GM23338 (cell line): ENCODE results near the gene EPC1. TPM values are rescaled to one million over a fixed set of nuclear protein-coding genes. Genes with fewer than 3 reads are reported as not detected.
"Not testable (repeated sequence)": the region's sequence is repeated elsewhere in the genome, so short reads cannot be mapped to it uniquely, and the experiment has no call there.

Source experiments
- ATAC-seq: fragments of 200-7000 bp; cut with Tn5 transposase; 3 replicates; pipeline ENCODE4 v1.9.1; 2020
- DNase-seq: peaks from one replicate; pipeline ENCODE4 v3.0.0-alpha.2; 2015; ENCODE audit warnings: low spot score
- H2AFZ ChIP-seq: fragments of 200-600 bp; sonication (generic); 2 replicates; pipeline ENCODE4 v1.8.0; 2016; ENCODE audit warnings: antibody characterized with exemption, mild to moderate bottlenecking, moderate library complexity
- H3F3A ChIP-seq: fragments of 200-600 bp; sonication (generic); replicated peaks from 2 replicates; pipeline ENCODE4 v1.8.0; 2017; ENCODE audit warnings: antibody characterized with exemption, mixed run types, low read depth
- H3K27ac ChIP-seq: fragments of 200-600 bp; sonication (generic); 2 replicates; pipeline ENCODE4 v1.6.1; 2016; ENCODE audit warnings: low read depth
- H3K27me3 ChIP-seq: fragments of 200-600 bp; sonication (generic); 2 replicates; pipeline ENCODE4 v1.8.0; 2016; ENCODE audit warnings: mild to moderate bottlenecking, mixed run types, moderate library complexity; ENCODE audit not compliant: insufficient read depth
- H3K36me3 ChIP-seq: fragments of 200-600 bp; sonication (generic); 2 replicates; pipeline ENCODE4 v1.8.0; 2016; ENCODE audit warnings: mild to moderate bottlenecking; ENCODE audit not compliant: insufficient read depth
- H3K4me1 ChIP-seq: fragments of 200-600 bp; sonication (generic); 2 replicates; pipeline ENCODE4 v1.8.0; 2016; ENCODE audit warnings: mild to moderate bottlenecking, moderate library complexity; ENCODE audit not compliant: insufficient read depth
- H3K4me2 ChIP-seq: fragments of 200-600 bp; sonication (generic); 2 replicates; pipeline ENCODE4 v1.7.1; 2017; ENCODE audit warnings: mixed run types
- H3K4me3 ChIP-seq: fragments of 200-600 bp; sonication (generic); 2 replicates; pipeline ENCODE4 v1.6.1; 2016; ENCODE audit warnings: mixed run types
- H3K79me2 ChIP-seq: fragments of 200-600 bp; sonication (generic); replicated peaks from 2 replicates; pipeline ENCODE4 v1.8.0; 2017; ENCODE audit warnings: mild to moderate bottlenecking; ENCODE audit not compliant: insufficient read depth
- H3K9me2 ChIP-seq: fragments of 200-600 bp; sonication (generic); 2 replicates; pipeline ENCODE4 v1.8.0; 2017; ENCODE audit not compliant: insufficient read depth
- H4K20me1 ChIP-seq: fragments of 200-600 bp; sonication (generic); replicated peaks from 2 replicates; pipeline ENCODE4 v1.8.0; 2017; ENCODE audit warnings: mild to moderate bottlenecking; ENCODE audit not compliant: insufficient read depth
- H3K27ac Mint-ChIP-seq: 2 replicates; pipeline ENCODE4 v1.8.0; 2020; ENCODE audit warnings: inconsistent platforms, mild to moderate bottlenecking, moderate library complexity, mixed read lengths
- H3K27me3 Mint-ChIP-seq: 3 replicates; pipeline ENCODE4 v1.8.0; 2022; ENCODE audit warnings: low read depth, mild to moderate bottlenecking, moderate library complexity, mixed read lengths, inconsistent platforms; ENCODE audit not compliant: insufficient read depth, poor library complexity
- H3K36me3 Mint-ChIP-seq: 3 replicates; pipeline ENCODE4 v1.8.0; 2021; ENCODE audit warnings: low read depth, mild to moderate bottlenecking, inconsistent platforms, moderate library complexity, mixed read lengths
- H3K4me1 Mint-ChIP-seq: 3 replicates; pipeline ENCODE4 v1.8.0; 2020; ENCODE audit warnings: mild to moderate bottlenecking, inconsistent platforms, mixed read lengths
- H3K4me3 Mint-ChIP-seq: 3 replicates; pipeline ENCODE4 v1.8.0; 2021; ENCODE audit warnings: moderate library complexity, mild to moderate bottlenecking, inconsistent platforms, mixed read lengths
- H3K9me3 Mint-ChIP-seq: 3 replicates; pipeline ENCODE4 v1.8.0; 2020; ENCODE audit warnings: moderate library complexity, mild to moderate bottlenecking, inconsistent platforms, mixed read lengths
- EZH2phosphoT487 ChIP-seq: fragments of 200-600 bp; sonication (generic); IDR thresholded peaks from one replicate; pipeline ENCODE4 v1.8.1; 2018; ENCODE audit warnings: antibody characterized with exemption; ENCODE audit not compliant: unreplicated experiment
- JUNB ChIP-seq: IDR thresholded peaks from one replicate; pipeline ENCODE4 v1.6.1; 2016; ENCODE audit warnings: antibody characterized with exemption; ENCODE audit not compliant: unreplicated experiment
- REST ChIP-seq: IDR thresholded peaks from one replicate; pipeline ENCODE4 v1.6.1; 2018; ENCODE audit warnings: antibody characterized with exemption; ENCODE audit not compliant: unreplicated experiment
- ZNF114 ChIP-seq: fragments of 250-450 bp; sonication (Bioruptor Pico); IDR thresholded peaks from 2 replicates; pipeline ENCODE4 v1.5.0; 2020; ENCODE audit warnings: mild to moderate bottlenecking, moderate library complexity
- polyA plus RNA-seq: library from polyadenylated mRNA; unstranded; fragments of >200 nt; fragmentation: Nextera tagmentation; extraction: Ambion mirVana; gene quantifications from 2 replicates; pipeline ENCODE4 v1.2.1, GENCODE V29; 2016
- total RNA-seq: library from RNA; depleted of rRNA; stranded (reverse); fragments of >200 nt; shearing (Covaris generic); gene quantifications from 2 replicates; pipeline ENCODE4 v1.2.3, GENCODE V29; 2014

Gene EPC1
- total and polyA plus RNA-seq, 2 experiments from 2014 or later, result 24.1 to 25.9 TPM

GRCh38 chr10:32366111-32366510, 19.2 kb upstream of the EPC1 start (continued):
- no peak for TF ChIP-seq REST

- peaks cover 28% of the 10 kb centered on the region for H3K4me1 Mint-ChIP-seq
- H3K27me3 ChIP-seq, H3K4me3 Mint-ChIP-seq, H4K20me1 ChIP-seq, H3K36me3 ChIP-seq, H3K4me3 ChIP-seq, H3F3A ChIP-seq, H3K9me3 Mint-ChIP-seq, H3K27ac Mint-ChIP-seq, ATAC-seq, DNase-seq, H2AFZ ChIP-seq, H3K4me2 ChIP-seq, H3K36me3 Mint-ChIP-seq, H3K27me3 Mint-ChIP-seq, H3K9me2 ChIP-seq, H3K27ac ChIP-seq: not testable (repeated sequence)
- H3K4me1 ChIP-seq, result peaks cover 22% of the 10 kb centered on the region
- peaks cover 38% of the 10 kb centered on the region for H3K79me2 ChIP-seq
Measured at GRCh38 chr10:32365404-32365803, 18.4 kb upstream of the EPC1 start.

- Histone ChIP-seq H3K79me2 (peaks cover 54% of the 10 kb centered on the region), H3K4me3 (no peak overlapping the region), H3K36me3 (no peaks in the 10 kb centered on the region), H3K9me2 (no peaks in the 10 kb centered on the region), H4K20me1 (no peaks in the 10 kb centered on the region), H3K4me1 (peaks cover 22% of the 10 kb centered on the region), H3K27ac (no peak overlapping the region; the same call in 1 of the 2 replicates), H3K27me3 (no peaks in the 10 kb centered on the region), H3K4me2 (no peak overlapping the region), H2AFZ (no peak overlapping the region), H3F3A (no peaks in the 10 kb centered on the region)
- DNase-seq (no peak), ATAC-seq (no peak; the same call in 2 of the 3 replicates)
- Mint-ChIP-seq H3K4me3 (no peak overlapping the region), H3K4me1 (peaks cover 31% of the 10 kb centered on the region), H3K9me3 (no peaks in the 10 kb centered on the region), H3K27me3 (no peaks in the 10 kb centered on the region), H3K36me3 (no peaks in the 10 kb centered on the region), H3K27ac (peak overlapping the region; percentile 56)
- TF ChIP-seq JUNB (no peak), ZNF114 (CRISPR knock-in tag) (no peak), REST (no peak), EZH2phosphoT487 (no peak)
Measured at GRCh38 chr10:32362571-32362970, 15.6 kb upstream of the EPC1 start.
